Stimulated activated CD4-positive, alpha-beta T cell treated with anti-CD3 and anti-CD28 coated beads, Interleukin-1b, Interleukin-23, amount 100 ng/mL, for 24 hours (primary cell): ENCODE measurements around the gene MRPL55.

Experiments used
- DNase-seq, 4 experiments: peaks; one replicate each; pipeline ENCODE4 v3.0.0-alpha.2; 2020; ENCODE audit warnings: low read depth in 4 of 4, low spot score in 1 of 4

The MRPL55 gene

GRCh38 chr1:228072658-228073043, 36.4 kb downstream of the MRPL55 start:
- DNase-seq, result no peak

DNA sequence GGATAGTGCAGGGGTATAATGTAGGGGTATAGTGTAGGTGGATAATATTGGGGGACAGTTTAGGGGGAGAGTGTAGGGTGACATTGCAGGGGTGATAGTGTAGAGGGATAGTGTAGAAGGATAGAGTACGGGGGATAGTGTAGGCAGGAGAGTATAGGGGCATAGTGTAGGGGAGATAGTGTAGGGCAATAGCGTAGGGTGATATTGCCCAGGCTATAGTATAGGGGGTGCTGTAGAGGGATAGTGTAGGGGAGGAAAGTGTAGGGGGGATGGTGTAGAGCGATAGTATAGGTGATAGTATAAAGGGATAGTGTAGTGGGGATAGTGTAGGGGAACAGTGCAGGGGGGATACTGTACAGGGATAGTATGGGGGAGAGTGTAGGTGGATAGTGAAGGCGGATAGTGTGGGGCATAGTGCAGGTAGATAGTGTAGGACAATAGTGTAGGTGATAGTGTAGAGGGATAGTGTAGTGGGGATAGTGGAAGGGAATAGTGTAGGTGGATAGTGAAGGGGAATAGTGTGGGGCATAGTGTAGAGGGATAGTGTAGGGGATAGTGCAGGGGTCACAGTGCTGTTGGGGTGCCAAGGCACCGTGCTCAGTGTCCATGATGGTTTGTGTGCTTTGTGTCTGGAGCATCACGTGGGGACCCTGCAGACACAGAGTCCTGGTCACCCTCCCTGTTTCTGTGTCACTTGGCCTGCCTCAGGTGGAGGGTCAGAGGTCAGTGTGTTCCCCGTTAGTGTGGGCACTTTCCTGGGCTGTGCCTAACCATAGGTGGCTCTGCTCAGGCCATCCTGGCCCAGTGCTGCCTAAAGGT, 37.1 kb downstream of the MRPL55 start:
- no peak for DNase-seq

- no peak for DNase-seq
These were observed 38.2 kb downstream of the MRPL55 start for GRCh38 chr1:228070851-228071250.

- DNase-seq, result no peak
These were observed 38.9 kb downstream of the MRPL55 start for GRCh38 chr1:228070173-228070572.

- DNase-seq, result no peak
These were observed 40.7 kb downstream of the MRPL55 start for GRCh38 chr1:228068359-228068758.

DNA sequence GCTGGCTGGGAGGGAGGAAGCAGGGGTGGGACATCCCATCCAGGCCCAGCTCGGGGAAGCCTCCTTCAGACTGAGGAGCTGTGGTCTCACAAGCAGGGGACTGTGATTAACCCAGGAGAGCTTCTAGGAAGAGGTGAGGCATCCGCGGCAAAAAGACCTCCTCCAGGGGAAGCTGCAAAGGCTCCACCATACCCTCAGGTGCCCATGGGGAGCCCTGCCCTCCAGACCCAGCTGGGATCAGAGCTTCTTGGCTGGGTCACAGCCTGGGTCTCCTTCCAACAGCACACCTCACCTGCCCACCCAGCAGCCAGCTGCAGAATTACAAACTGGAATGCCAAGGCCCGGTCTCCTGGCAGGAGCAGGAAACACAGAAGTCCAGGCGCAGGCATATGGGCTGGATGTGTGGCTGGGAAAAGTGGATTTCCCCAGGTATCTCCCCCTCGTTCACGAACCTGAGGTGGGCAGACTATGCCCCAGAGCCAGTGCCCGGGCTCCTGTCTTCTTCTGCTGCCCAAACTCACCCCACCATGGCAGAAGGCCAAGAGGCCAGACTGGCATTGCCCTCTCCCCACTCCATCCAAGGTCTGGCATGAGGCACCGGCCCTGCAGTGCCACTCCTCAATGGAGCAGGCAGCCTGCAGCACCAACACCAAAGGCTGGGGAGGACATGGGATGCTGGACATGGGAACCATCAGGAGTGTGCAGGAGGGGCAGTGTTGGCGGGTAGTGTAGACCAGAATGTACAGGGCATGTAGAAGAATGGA, 42.0 kb downstream of the MRPL55 start:
- no peak for DNase-seq

DNA sequence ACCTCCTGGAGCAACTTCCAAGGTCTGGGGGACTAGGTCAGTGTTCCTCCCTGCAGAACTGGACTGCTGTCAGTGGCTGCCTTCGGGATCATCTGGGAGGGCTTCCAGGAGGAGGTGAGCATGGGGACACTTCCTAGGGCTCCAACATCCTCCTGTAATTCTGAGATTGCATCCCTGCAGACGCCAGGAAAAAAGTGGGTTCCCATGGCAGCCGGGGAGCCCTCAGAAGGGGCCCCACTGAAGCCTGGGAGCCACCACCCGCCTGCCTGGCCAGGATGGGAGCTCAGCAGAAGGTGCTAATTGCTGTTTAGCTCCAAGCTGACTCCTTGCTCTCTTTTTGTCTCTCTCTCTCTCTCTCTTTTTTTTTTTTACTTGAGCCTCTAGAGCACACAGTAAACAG, 42.7 kb downstream of the MRPL55 start:
- no peak for DNase-seq

- no peak for DNase-seq
These were observed 43.4 kb downstream of the MRPL55 start for GRCh38 chr1:228065543-228066347.

DNA sequence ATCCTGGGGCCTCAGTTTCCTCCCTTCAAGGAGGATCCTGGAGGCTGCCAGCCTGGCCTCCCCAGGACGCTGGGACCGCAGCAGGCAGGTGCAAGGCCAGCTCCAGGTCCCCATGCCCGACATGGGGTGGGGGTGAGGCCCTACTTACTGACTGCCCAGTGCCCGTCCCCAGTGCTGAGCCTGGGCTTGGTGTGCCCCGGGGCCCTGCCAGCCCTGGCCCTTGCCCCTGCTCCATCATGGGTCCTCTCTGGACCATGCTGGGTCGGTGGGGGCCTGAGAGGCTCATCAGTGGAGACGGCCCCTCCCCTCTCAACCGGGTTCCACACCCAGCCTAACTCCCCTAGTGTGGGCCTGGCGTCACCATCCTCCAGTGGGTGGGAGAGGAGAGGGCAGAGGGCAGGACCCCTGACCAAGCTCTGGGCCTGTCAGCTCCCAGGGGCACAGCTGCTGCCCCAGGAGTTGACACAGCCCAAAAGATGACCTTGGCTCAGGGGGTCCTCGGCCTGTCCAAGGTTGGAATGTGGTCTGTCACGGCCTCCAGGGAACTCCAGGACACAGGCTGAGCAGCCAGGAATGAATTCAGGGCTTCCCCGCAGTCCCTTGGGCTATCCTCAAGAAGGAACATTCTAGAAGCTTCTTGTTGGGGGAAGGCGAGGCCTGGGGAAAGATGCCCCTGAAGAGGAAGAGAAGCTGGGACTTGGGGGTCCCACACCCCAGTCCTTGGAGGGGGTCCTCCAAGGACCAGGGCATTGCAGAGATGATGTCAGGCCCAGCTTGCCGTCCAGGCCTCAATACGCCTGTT, 44.2 kb downstream of the MRPL55 start:
- no peak for DNase-seq

DNA sequence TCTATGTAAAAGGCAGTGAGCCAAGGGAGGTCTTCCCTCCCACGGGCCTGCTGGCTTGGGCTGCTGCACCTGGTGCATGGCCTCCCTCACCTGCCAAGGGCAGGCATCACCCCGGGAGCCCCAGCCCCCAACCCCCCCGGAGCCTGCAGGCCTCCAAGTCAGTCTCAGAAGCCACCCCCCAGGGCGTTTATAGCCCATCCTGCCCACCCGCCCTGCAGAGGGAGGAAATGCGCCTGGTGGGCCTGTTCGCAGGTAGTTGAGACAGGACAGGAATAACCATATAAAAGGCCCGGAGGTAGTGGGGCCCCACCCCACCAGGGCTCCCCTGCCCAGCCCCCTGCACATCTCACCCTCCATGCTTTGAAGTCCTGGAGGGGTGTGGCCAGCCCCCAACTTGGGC, 44.8 kb downstream of the MRPL55 start:
- DNase-seq, result no peak

DNA sequence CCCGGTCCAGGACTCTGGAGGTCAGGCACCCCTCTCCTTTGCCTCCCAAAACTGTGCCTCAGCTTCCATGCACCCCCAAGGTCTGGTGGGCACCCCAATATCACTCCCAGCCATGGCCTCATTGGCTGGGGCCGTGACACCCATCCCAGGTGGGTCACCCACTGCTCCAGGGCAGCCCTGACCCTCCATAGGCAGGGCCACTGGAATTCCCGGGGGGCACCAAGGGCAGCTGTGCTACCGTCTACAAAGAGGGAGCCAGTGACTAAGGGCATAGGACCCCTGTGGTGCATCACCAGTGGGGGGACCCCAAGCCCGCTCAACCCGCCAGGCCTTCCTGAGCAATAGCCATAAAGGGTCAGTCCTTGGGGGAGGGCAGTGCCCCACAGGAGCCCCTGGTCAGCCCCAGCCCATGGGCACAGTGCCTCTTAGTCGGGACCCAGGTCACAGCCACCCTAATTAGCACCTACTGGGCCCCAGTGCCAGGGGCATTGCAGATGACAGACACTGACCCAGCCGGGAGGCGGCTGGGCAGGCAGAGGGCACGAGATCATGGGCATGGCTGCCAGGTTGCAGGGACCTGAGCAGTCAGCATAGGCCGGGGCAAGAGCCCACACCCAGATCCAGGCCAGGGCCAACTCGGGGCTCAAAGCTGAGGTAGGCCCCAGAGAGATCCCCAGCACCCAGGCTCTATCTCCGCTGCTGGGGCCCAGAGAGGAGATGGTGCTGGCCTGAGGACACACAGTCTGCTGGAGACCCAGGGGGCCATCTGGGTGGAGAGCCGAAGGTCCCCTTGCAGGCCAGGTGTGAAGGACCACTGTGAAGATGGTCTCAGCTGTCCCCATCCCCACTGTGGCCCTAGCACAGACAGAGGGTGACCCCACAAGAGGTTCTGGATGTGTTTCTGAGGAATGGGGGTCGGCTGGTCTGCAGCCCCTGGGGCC, 45.6 kb downstream of the MRPL55 start:
- DNase-seq, result no peak

DNA sequence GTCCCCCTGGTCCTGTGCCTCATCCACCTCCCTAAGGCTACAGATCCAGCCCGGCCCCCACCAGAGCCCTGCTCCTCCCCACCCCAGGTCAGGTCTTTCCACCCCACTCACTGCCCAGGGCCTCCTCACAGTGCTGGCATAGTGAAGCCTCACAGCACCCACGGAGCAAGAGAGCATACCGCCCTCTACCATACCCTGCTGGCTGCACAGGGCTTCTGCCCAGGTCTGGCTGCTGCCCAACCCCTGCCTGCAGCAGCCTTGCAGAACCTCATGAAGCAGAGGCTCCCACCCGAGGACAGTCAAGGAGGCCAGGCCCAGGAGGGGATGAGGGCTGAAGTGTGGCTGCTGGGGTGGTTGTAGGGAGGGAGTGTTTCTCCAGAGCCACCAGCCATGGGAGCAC, 46.3 kb downstream of the MRPL55 start:
- no peak for DNase-seq

DNA sequence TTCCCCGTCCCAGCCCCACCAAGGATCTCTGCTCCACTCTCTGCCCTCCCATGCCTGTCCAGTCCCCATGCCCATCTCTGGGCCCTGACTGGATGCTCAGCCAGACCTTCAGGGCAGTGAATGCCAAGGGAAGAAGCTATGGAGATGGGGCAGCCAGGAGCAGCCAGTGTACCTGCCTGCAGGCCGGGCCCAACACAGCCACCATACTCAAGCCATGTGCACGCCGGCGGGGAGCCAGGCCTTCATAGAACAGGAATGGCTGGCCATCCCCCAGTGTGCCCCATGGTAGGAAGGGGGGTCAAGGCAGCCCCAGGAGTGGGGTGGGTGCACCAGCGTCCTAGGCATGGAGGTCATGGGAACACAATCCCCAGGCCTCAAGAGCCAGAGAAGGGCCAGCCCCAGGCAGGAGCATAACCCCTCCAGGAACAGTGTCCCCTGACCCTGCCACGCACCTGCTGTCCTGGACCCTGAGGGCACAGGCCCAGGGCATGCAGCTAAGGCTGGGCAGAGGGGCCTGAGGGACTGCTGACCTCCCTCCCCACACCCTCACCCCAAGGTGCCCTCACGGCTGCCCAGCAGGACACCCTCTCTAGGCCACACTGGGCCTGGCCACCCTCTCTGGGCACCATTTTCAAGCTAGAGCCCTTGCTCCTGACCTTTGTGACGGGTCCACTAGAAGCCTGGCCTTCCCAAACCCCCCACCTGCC, 46.9 kb downstream of the MRPL55 start:
- DNase-seq, result no peak

DNA sequence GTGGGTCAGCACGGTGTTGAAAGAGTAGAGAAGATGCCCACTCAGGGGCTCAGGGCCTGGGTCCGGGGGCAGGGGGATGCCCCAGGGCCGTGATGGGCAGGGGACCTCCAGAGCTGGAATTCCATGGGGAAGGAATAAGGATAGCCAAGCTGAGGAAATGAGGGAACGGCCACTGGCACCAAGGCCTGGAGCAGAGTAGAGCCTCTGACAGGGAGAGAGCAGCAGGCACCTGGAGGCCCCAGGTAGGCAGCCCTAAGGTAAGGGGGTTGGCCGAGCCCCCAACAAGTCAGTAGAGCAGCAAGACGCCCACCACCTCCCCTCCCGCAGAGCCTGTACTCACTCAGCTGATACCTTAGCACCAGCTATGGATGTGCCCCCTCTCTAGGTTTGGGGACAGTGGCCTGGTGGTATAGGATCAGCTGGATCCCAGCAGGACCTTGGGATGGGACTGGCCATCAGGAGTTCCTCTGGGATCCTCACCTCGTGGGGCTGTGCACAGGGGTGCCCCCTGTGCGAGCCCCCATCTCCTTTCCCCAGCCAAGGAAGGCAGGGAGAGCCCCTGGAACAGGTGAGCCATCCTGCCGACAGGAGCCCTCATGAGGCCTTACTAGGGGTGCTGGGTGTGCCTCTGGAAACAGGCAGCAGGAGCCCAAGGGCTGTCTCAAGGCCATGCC, 47.6 kb downstream of the MRPL55 start:
- DNase-seq, result no peak

GRCh38 chr1:228060458-228061190, 48.5 kb downstream of the MRPL55 start:
- no peak for DNase-seq

DNA sequence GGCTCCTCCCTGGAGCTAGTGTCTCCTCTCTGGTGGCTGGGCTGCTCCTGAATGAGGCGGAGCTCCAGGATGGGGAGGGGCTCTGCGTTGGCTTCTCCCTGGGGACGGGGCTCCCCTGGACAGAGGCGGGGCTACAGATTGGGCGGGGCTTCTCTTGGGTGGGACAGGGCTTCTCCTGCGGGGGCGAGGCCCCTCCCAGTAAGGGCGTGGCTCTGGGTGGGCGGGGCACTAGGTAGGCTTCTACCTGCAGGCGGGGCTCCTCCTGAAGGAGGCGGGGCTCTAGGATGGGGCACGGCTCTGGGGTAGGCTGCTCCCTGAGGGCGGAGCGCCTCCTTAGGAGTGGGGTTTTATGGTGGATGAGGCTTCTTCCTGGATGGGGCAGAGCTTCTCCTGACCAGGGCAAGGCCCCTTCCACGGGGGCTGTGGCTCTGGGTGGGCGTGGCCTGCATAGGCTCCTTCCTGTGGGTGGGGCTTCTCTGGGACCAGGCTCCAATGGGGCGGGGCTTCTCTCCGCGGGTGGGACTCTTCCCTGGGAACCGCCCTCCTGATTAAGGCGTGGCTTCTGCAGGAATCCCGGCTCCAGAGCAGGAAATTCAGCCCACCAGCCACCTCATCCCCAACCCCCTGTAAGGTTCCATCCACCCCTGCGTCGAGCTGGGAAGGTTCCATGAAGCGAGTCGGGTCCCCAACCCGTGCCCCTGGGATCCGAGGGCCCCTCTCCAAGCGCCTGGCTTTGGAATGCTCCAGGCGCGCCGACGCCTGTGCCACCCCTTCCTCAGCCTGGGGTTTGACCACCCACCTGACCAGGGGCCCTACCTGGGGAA, 49.3 kb downstream of the MRPL55 start:
- peak in 2 of 4 experiments; percentile 37 to 70 for DNase-seq
